GM06990 (cell line): ENCODE results near the gene EIF2S2.

ENCODE experiments used
- DNase-seq: peaks from one replicate; pipeline ENCODE4 v3.0.0-alpha.2; 2011; ENCODE audit not compliant: insufficient read length; ENCODE audit errors: extremely low read depth
- H3K27me3 ChIP-seq: replicated peaks from 2 replicates; pipeline ENCODE4 v1.6.0; 2011; ENCODE audit warnings: low read length; ENCODE audit not compliant: control insufficient read depth, insufficient read depth
- H3K36me3 ChIP-seq: 2 replicates; pipeline ENCODE4 v1.5.1; 2011; ENCODE audit warnings: low read length; ENCODE audit not compliant: control insufficient read depth, insufficient read depth
- H3K4me3 ChIP-seq: replicated peaks from 2 replicates; pipeline ENCODE4 v1.5.1; 2011; ENCODE audit warnings: low read depth, mild to moderate bottlenecking, control low read depth, low read length
- TF ChIP-seq, protein P1 (sequence below): IDR thresholded peaks from 2 replicates; pipeline ENCODE4 v1.5.1; 2011; ENCODE audit warnings: low read length, control low read depth, mild to moderate bottlenecking, inconsistent platforms; ENCODE audit not compliant: insufficient read depth, poor library complexity, severe bottlenecking

EIF2S2 gene

DNA sequence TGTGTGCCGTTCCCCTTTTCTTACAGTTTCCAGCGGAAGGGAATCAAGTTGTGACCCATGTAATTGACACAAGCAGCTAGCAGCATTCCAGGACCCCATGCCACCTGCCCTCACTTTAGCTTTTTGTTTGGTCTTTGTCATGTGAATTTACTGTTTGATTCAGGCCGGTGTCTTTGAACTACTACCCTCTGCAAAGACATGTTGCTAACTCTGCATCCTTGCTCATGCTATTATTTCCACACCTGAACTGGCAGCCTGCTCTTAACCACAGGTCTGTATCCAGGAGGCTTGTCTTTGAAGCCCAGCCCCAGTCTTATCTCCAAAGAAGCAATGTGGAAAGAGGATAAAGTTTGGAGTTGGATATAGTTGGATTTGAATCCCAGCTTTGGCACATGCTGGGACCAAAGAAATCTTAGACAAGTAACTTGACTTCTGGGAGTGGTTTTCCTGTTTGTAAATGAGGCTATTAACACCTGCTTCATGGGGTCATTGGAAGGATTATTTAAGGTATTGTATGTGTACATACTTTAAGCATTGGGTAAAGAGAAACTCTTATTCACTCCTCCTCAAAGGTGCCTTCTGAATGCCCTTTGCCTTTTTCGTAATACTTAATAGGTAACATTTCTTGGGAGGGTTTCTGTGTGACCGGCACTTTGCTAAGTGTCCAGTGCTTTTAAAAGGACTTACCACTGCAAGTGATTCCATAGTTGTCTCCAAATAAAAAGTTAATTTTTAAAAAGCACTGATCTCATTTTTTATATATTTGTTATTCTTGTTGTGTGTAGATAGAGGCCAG lies 65.9 kb downstream of the EIF2S2 start:
- DNase-seq = no peak
- no peaks in the 10 kb centered on the region for H3K27me3 ChIP-seq
- TF ChIP-seq, protein P1, sequence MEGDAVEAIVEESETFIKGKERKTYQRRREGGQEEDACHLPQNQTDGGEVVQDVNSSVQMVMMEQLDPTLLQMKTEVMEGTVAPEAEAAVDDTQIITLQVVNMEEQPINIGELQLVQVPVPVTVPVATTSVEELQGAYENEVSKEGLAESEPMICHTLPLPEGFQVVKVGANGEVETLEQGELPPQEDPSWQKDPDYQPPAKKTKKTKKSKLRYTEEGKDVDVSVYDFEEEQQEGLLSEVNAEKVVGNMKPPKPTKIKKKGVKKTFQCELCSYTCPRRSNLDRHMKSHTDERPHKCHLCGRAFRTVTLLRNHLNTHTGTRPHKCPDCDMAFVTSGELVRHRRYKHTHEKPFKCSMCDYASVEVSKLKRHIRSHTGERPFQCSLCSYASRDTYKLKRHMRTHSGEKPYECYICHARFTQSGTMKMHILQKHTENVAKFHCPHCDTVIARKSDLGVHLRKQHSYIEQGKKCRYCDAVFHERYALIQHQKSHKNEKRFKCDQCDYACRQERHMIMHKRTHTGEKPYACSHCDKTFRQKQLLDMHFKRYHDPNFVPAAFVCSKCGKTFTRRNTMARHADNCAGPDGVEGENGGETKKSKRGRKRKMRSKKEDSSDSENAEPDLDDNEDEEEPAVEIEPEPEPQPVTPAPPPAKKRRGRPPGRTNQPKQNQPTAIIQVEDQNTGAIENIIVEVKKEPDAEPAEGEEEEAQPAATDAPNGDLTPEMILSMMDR = no peak
- peaks cover 3% of the 10 kb centered on the region for H3K36me3 ChIP-seq
- no peak overlapping the region for H3K4me3 ChIP-seq

DNA sequence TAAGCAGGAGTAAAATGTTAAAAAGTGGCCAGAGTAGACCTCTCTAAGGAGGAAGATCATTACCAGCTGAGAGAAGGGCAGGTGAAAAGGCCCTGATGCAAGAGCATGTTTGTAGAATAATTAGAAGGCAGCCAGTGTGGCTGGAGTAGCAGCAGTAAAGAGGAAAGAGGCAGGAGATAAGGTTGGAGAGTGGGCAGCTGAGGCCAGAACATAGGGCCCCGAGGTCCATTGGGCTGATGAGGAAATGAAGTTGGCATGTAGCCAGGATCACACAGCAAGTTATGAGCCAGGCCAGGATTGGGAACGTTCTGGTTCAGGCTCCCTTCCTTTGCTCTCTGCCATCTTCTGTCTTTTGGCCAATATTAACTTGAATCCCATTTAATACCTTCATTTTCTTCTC lies 66.7 kb downstream of the EIF2S2 start:
- no peak for DNase-seq
- Histone ChIP-seq H3K36me3 (peaks cover 3% of the 10 kb centered on the region), H3K4me3 (no peak overlapping the region), H3K27me3 (no peaks in the 10 kb centered on the region)
- TF ChIP-seq, protein P1 = no peak

DNA sequence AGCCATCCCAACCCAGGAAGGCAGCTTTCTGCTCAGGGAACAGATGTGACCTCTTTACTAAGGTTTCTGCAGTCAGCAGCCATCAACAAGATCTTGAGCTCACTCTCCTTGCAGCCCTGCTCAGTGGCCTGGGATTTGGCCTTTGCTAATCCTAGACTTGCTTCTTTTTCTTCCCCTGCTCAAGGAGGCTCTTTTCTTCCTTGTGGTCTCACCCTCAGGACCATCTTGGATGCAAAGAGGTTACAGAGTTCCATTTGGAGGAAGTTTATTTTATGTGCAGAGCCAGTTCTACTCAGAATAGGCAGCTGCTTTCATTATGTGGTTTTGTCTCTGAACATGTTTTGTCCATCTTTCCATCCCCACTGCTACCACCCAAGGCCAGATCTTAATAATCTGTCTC lies 69.0 kb downstream of the EIF2S2 start:
- Histone ChIP-seq H3K27me3 (no peaks in the 10 kb centered on the region), H3K36me3 (peaks cover 3% of the 10 kb centered on the region), H3K4me3 (no peak overlapping the region)
- no peak for DNase-seq
- TF ChIP-seq, protein P1 = no peak

DNA sequence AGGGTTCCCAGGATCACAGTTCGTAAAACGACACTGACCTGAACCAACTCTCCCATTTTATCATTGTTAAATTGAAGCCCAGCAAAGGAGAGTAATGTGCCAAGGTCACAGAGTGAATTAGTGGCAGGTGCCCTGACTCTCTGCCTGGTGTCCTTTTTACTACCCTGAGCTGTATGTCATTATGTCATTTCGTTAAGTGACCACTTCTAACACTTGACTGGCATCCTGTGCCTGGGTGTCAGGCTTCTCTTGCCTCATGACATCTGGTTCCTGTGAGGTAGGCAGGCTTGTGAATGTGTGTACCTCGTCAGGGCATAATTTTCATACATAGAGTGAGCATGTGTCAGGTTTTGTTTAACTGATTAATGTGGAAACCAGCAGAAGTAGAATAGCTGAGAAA lies 69.8 kb downstream of the EIF2S2 start:
- no peak for DNase-seq
- TF ChIP-seq, protein P1 = no peak
- Histone ChIP-seq H3K4me3 (no peak overlapping the region), H3K36me3 (no peaks in the 10 kb centered on the region; the same call in none of the 2 replicates), H3K27me3 (no peaks in the 10 kb centered on the region)

DNA sequence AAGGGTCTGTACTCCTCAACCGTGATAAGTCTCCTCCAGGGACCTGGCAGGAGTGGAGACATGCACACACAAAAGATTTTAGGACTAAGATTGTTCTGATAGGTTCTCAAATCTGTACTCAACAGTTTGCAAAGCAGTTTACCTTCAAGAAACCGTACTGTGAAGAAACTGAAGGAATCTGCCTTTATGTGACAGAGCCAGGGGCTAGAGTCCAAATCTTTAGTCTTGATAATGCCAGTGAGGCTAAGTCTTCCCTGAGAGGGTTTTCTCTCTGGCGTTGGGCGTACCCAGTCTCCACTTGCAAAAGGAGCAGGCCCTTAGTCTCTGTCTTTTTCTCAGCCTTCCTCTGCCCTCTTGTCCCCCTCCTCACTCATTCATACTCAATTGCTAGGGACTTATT lies 70.8 kb downstream of the EIF2S2 start:
- H3K36me3 ChIP-seq = no peaks in the 10 kb centered on the region; the same call in none of the 2 replicates
- no peak overlapping the region for H3K4me3 ChIP-seq
- DNase-seq = no peak
- TF ChIP-seq, protein P1 = no peak
- H3K27me3 ChIP-seq = no peaks in the 10 kb centered on the region
